ENCODE data around the gene REN.

Gene REN

GRCh38 chr1:204152310-204153044, 13.7 kb downstream of the REN start:
- no peak for FAIRE-seq

GRCh38 chr1:204151552-204152309, 14.4 kb downstream of the REN start, which contains the start of gene ETNK2:
Gene ETNK2, minus strand, starts transcription at chr1:204152044. Its CDS starts 192 bp downstream, at chr1:204151852.
- FAIRE-seq = no peak

GRCh38 chr1:204150702-204151551, 15.2 kb downstream of the REN start:
- no peak for FAIRE-seq

- FAIRE-seq = no peak
These were observed 16.2 kb downstream of the REN start for GRCh38 chr1:204149635-204150565.

GRCh38 chr1:204149107-204149506, 17.0 kb downstream of the REN start:
- no peak for FAIRE-seq

- no peak for FAIRE-seq
These were observed 18.4 kb downstream of the REN start for GRCh38 chr1:204147406-204148383.

- no peak for FAIRE-seq
These were observed 19.2 kb downstream of the REN start for GRCh38 chr1:204146965-204147364.

- FAIRE-seq = no peak
These were observed 19.8 kb downstream of the REN start for GRCh38 chr1:204146309-204146708.

GRCh38 chr1:204145033-204145504, 21.1 kb downstream of the REN start:
- FAIRE-seq = no peak

GRCh38 chr1:204143276-204144041, 22.7 kb downstream of the REN start:
- no peak for FAIRE-seq

GRCh38 chr1:204142032-204142974, 23.8 kb downstream of the REN start:
- no peak for FAIRE-seq

GRCh38 chr1:204141131-204141530, 25.0 kb downstream of the REN start:
- no peak for FAIRE-seq

- no peak for FAIRE-seq
These were observed 26.2 kb downstream of the REN start for GRCh38 chr1:204139952-204140351.

- no peak for FAIRE-seq
These were observed 27.0 kb downstream of the REN start for GRCh38 chr1:204139088-204139487.

GRCh38 chr1:204136814-204137213, 29.3 kb downstream of the REN start:
- FAIRE-seq = no peak

GRCh38 chr1:204134103-204134502, 32.0 kb downstream of the REN start:
- no peak for FAIRE-seq

GRCh38 chr1:204132718-204133117, 33.4 kb downstream of the REN start:
- FAIRE-seq = no peak

- FAIRE-seq = no peak
These were observed 34.2 kb downstream of the REN start for GRCh38 chr1:204131978-204132377.
